MM.1S (cell line): Measurements from ENCODE around the gene MYLK4.

ENCODE experiments used
- EZH2 ChIP-seq: fragments of 300-600 bp; sonication (generic); optimal IDR thresholded peaks from 2 replicates; pipeline ENCODE3; 2017; ENCODE audit warnings: low read depth, mild to moderate bottlenecking, antibody characterized with exemption, low read length, mixed read lengths
- EZH2phosphoT487 ChIP-seq: fragments of 300-600 bp; sonication (generic); IDR thresholded peaks from 2 replicates; pipeline ENCODE4 v1.6.1; 2018; ENCODE audit warnings: antibody characterized with exemption, low read length
- TF ChIP-seq, protein P1 (sequence below): fragments of 300-600 bp; sonication (generic); IDR thresholded peaks from 2 replicates; pipeline ENCODE4 v1.5.1; 2016; ENCODE audit warnings: antibody characterized with exemption, low read length, mixed read lengths

GRCh38 chr6:2753110-2753489 lies 2.4 kb upstream of the MYLK4 start:
- TF ChIP-seq, protein P1, sequence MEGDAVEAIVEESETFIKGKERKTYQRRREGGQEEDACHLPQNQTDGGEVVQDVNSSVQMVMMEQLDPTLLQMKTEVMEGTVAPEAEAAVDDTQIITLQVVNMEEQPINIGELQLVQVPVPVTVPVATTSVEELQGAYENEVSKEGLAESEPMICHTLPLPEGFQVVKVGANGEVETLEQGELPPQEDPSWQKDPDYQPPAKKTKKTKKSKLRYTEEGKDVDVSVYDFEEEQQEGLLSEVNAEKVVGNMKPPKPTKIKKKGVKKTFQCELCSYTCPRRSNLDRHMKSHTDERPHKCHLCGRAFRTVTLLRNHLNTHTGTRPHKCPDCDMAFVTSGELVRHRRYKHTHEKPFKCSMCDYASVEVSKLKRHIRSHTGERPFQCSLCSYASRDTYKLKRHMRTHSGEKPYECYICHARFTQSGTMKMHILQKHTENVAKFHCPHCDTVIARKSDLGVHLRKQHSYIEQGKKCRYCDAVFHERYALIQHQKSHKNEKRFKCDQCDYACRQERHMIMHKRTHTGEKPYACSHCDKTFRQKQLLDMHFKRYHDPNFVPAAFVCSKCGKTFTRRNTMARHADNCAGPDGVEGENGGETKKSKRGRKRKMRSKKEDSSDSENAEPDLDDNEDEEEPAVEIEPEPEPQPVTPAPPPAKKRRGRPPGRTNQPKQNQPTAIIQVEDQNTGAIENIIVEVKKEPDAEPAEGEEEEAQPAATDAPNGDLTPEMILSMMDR, result no peak
- TF ChIP-seq EZH2, result no peak
- TF ChIP-seq EZH2phosphoT487, result no peak
